Transverse colon (tissue), 4 donors: ENCODE results near the gene TWNK. TPM values are rescaled to one million over a fixed set of nuclear protein-coding genes. Genes with fewer than 3 reads are reported as not detected.

Source experiments
- DNase-seq: peaks from one replicate; pipeline ENCODE4 v3.0.0-alpha.2; 2019
- H3K27ac ChIP-seq, 4 donors: fragments of 200-600 bp; sonication (generic); 2 replicates each; pipeline ENCODE4 v1.5.1; 2016 to 2018; ENCODE audit warnings: inconsistent platforms in 4 of 4
- H3K27me3 ChIP-seq: fragments of 200-600 bp; sonication (generic); 2 replicates; pipeline ENCODE4 v1.5.1; 2017; ENCODE audit warnings: inconsistent platforms
- H3K36me3 ChIP-seq, 4 donors: fragments of 200-600 bp; sonication (generic); 2 replicates each; pipeline ENCODE4 v1.5.1; 2017 to 2019; ENCODE audit warnings: inconsistent platforms in 4 of 4
- H3K4me1 ChIP-seq, 4 donors: fragments of 200-600 bp; sonication (generic); 2 replicates each; pipeline ENCODE4 v1.5.1; 2017 to 2020; ENCODE audit warnings: inconsistent platforms in 4 of 4
- H3K4me3 ChIP-seq, 4 donors: fragments of 200-600 bp; sonication (generic); 1 replicate in 1 of 4; 2 replicates in 3 of 4; pipeline versions ENCODE4 v1.5.1 to v1.6.1; 2017 to 2019; ENCODE audit warnings: inconsistent platforms in 4 of 4
- H3K9me3 ChIP-seq, 2 donors: fragments of 200-600 bp; sonication (generic); 2 replicates each; pipeline ENCODE4 v1.5.1; 2017 to 2019; ENCODE audit warnings: inconsistent platforms in 2 of 2
- EP300 ChIP-seq: sonication (generic); formaldehyde crosslinking; IDR thresholded peaks from one replicate; pipeline ENCODE4 v1.6.1; 2017; ENCODE audit warnings: antibody characterized with exemption, low read depth
- POLR2A ChIP-seq: fragments of 450-650 bp; IDR thresholded peaks from one replicate; pipeline ENCODE4 v1.6.1; 2016; ENCODE audit warnings: antibody characterized with exemption, mild to moderate bottlenecking, moderate library complexity
- POLR2AphosphoS5 ChIP-seq, 3 donors: sonication (generic); formaldehyde crosslinking; IDR thresholded peaks; one replicate each; pipeline ENCODE4 v1.6.1; 2016; ENCODE audit warnings: antibody characterized with exemption in 3 of 3
- WGBS, 2 donors: methylation state at CpG; one replicate each; pipeline ENCODE4 v1.1.5; 2018; ENCODE audit warnings: low coverage in 1 of 2; 5-methylcytosine and 5-hydroxymethylcytosine counted together
- in situ Hi-C, 4 donors: fragments of 200-750 bp; cut with MboI; loops; one replicate each; pipeline versions ENCODE4 v1.15.0 to v1.15.1; 2017; ENCODE audit warnings: low sequenced_read_pairs in 3 of 4, low pct_ligation_motif_present in 1 of 4, low pct_unique_long_range_greater_than_20kb in 1 of 4
- intact Hi-C: fragments of 100-400 bp; cut with DNase I; formaldehyde crosslinking; loops from one replicate; pipeline ENCODE4 v1.15.1; 2023; ENCODE audit warnings: low total_unique reads
- total RNA-seq, 4 donors: library from RNA; depleted of rRNA; stranded (reverse); fragments of >200 nt; gene quantifications; one replicate each; pipeline ENCODE4 v1.1.0, GENCODE V29; 2016
- TF ChIP-seq, protein P1 (sequence below), 5 experiments: fragments of 200-600 bp in 3 of 5; fragments of 450-650 bp in 2 of 5; sonication (generic) in 3 of 5; IDR thresholded peaks; 1 replicate in 2 of 5; 2 replicates in 3 of 5; pipeline ENCODE4 v1.5.1; 2016 to 2017; ENCODE audit warnings: antibody characterized with exemption in 5 of 5, inconsistent platforms in 3 of 5, mild to moderate bottlenecking in 2 of 5, moderate library complexity in 1 of 5

TWNK gene
- total RNA-seq, 4 donors from 2014 or later, result 1.1 to 12.7 (median 3.3) TPM

- no peak for DNase-seq
- in situ Hi-C loops, result no loop called here
- no peak overlapping the region for H3K27ac ChIP-seq
- H3K4me1 ChIP-seq, result peaks cover 0 to 7% (median 5%) of the 10 kb centered on the region in 4 donors
- TF ChIP-seq EP300, result no peak
- TF ChIP-seq POLR2AphosphoS5 (IDR thresholded peaks at IDR 0.05), result no peak
- TF ChIP-seq, protein P1, sequence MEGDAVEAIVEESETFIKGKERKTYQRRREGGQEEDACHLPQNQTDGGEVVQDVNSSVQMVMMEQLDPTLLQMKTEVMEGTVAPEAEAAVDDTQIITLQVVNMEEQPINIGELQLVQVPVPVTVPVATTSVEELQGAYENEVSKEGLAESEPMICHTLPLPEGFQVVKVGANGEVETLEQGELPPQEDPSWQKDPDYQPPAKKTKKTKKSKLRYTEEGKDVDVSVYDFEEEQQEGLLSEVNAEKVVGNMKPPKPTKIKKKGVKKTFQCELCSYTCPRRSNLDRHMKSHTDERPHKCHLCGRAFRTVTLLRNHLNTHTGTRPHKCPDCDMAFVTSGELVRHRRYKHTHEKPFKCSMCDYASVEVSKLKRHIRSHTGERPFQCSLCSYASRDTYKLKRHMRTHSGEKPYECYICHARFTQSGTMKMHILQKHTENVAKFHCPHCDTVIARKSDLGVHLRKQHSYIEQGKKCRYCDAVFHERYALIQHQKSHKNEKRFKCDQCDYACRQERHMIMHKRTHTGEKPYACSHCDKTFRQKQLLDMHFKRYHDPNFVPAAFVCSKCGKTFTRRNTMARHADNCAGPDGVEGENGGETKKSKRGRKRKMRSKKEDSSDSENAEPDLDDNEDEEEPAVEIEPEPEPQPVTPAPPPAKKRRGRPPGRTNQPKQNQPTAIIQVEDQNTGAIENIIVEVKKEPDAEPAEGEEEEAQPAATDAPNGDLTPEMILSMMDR (IDR thresholded peaks at IDR 0.05), result no peak
- TF ChIP-seq POLR2A, result no peak
- H3K9me3 ChIP-seq, result no peaks in the 10 kb centered on the region
- H3K36me3 ChIP-seq, result no peaks in the 10 kb centered on the region
- no peak overlapping the region for H3K4me3 ChIP-seq
- peaks cover 22% of the 10 kb centered on the region for H3K27me3 ChIP-seq
- WGBS, 2 donors, result 81% methylated on average over 4 of the region's 4 CpGs; no CpG with 5 or more reads in 1 of the 2 donors
- intact Hi-C loops, result no loop called here
Measured at GRCh38 chr10:101021239-101021638, 33.9 kb downstream of the TWNK start.

GRCh38 chr10:101021692-101022251, 34.4 kb downstream of the TWNK start:
- H3K36me3 ChIP-seq, result no peaks in the 10 kb centered on the region
- 90% methylated on average over 11 of the region's 11 CpGs; no CpG with 5 or more reads in 1 of the 2 donors for WGBS, 2 donors
- H3K4me1 ChIP-seq, result peaks cover 0 to 7% (median 5%) of the 10 kb centered on the region in 4 donors
- H3K9me3 ChIP-seq, result no peaks in the 10 kb centered on the region
- no peak overlapping the region for H3K27ac ChIP-seq
- peaks cover 18% of the 10 kb centered on the region for H3K27me3 ChIP-seq
- in situ Hi-C loops, result no loop called here
- intact Hi-C loops, result no loop called here
- H3K4me3 ChIP-seq, result no peak overlapping the region
- TF ChIP-seq POLR2AphosphoS5 (IDR thresholded peaks at IDR 0.05), result no peak
- TF ChIP-seq, protein P1 (IDR thresholded peaks at IDR 0.05), result no peak
- TF ChIP-seq EP300, result no peak
- no peak for TF ChIP-seq POLR2A
- no peak for DNase-seq

GRCh38 chr10:101022967-101023705, 35.8 kb downstream of the TWNK start:
- H3K36me3 ChIP-seq, result no peaks in the 10 kb centered on the region
- in situ Hi-C loops (no loop called here), intact Hi-C loops (no loop called here)
- H3K4me1 ChIP-seq, result peaks cover 0 to 7% (median 5%) of the 10 kb centered on the region in 4 donors
- no peak overlapping the region for H3K27ac ChIP-seq
- TF ChIP-seq POLR2AphosphoS5 (IDR thresholded peaks at IDR 0.05) (no peak), EP300 (no peak), POLR2A (no peak)
- TF ChIP-seq, protein P1 (IDR thresholded peaks at IDR 0.05), result no peak
- DNase-seq, result no peak
- no peaks in the 10 kb centered on the region for H3K9me3 ChIP-seq
- no peak overlapping the region for H3K4me3 ChIP-seq
- 78 to 92% methylated on average over 1 to 15 of the region's 15 CpGs for WGBS, 2 donors
- H3K27me3 ChIP-seq, result peaks cover 7% of the 10 kb centered on the region

- WGBS, 2 donors, result 73 to 75% methylated on average over 8 to 10 of the region's 10 CpGs
- H3K4me1 ChIP-seq, result peaks cover 5 to 17% (median 10%) of the 10 kb centered on the region in 4 donors
- H3K4me3 ChIP-seq, result no peak overlapping the region
- no peak overlapping the region for H3K27ac ChIP-seq
- no peak for TF ChIP-seq EP300
- TF ChIP-seq, protein P1 (IDR thresholded peaks at IDR 0.05), result no peak
- no peak for TF ChIP-seq POLR2A
- TF ChIP-seq POLR2AphosphoS5 (IDR thresholded peaks at IDR 0.05), result no peak
- in situ Hi-C loops (no loop called here), intact Hi-C loops (no loop called here)
- no peaks in the 10 kb centered on the region for H3K9me3 ChIP-seq
- no peaks in the 10 kb centered on the region for H3K27me3 ChIP-seq
- no peaks in the 10 kb centered on the region for H3K36me3 ChIP-seq
- DNase-seq, result no peak
Measured at GRCh38 chr10:101027106-101027720, 39.9 kb downstream of the TWNK start.
